Endodermal cell (in vitro differentiated cells): Measurements from ENCODE around the gene TMTC3. TPM values are rescaled to one million over a fixed set of nuclear protein-coding genes. Genes with fewer than 3 reads are reported as not detected.

Experiments
- DNase-seq: peaks from one replicate; pipeline ENCODE4 v3.0.0-alpha.2; 2017
- H3K27ac ChIP-seq: 2 replicates; pipeline ENCODE4 v1.5.1; 2013; ENCODE audit warnings: mild to moderate bottlenecking, low read depth, low read length, moderate library complexity
- H3K27me3 ChIP-seq: 2 replicates; pipeline ENCODE4 v1.6.1; 2013; ENCODE audit warnings: mild to moderate bottlenecking, low read length, moderate library complexity; ENCODE audit not compliant: insufficient read depth, control insufficient read depth, poor library complexity, severe bottlenecking
- H3K36me3 ChIP-seq: 2 replicates; pipeline ENCODE4 v1.7.0; 2013; ENCODE audit warnings: mild to moderate bottlenecking, low read length, moderate library complexity; ENCODE audit not compliant: control insufficient read depth, insufficient read depth
- H3K4me1 ChIP-seq: one replicate; pipeline ENCODE4 v1.7.0; 2013; ENCODE audit warnings: low read length; ENCODE audit not compliant: control insufficient read depth, insufficient read depth
- H3K4me3 ChIP-seq: 2 replicates; pipeline ENCODE4 v1.5.1; 2013; ENCODE audit warnings: mild to moderate bottlenecking, low read length, moderate library complexity
- H3K9ac ChIP-seq: 2 replicates; pipeline ENCODE4 v1.6.1; 2013; ENCODE audit warnings: mild to moderate bottlenecking, low read length, moderate library complexity; ENCODE audit not compliant: poor library complexity, severe bottlenecking; ENCODE audit errors: extremely low read depth
- H3K9me3 ChIP-seq: 2 replicates; pipeline ENCODE4 v1.6.1; 2013; ENCODE audit warnings: mild to moderate bottlenecking, low read length, moderate library complexity; ENCODE audit not compliant: control insufficient read depth
- H3K27ac Mint-ChIP-seq: 2 replicates; pipeline ENCODE4 v1.8.0; 2020; ENCODE audit warnings: mixed read lengths
- H3K27me3 Mint-ChIP-seq: 2 replicates; pipeline ENCODE4 v1.8.0; 2021; ENCODE audit warnings: mild to moderate bottlenecking, mixed read lengths; ENCODE audit not compliant: insufficient read depth
- H3K36me3 Mint-ChIP-seq: 2 replicates; pipeline ENCODE4 v1.8.0; 2020; ENCODE audit warnings: low read depth, mixed read lengths
- H3K4me1 Mint-ChIP-seq: 2 replicates; pipeline ENCODE4 v1.8.0; 2020; ENCODE audit warnings: mixed read lengths
- H3K4me3 Mint-ChIP-seq: 2 replicates; pipeline ENCODE4 v1.8.0; 2020; ENCODE audit warnings: mild to moderate bottlenecking, moderate library complexity, mixed read lengths
- H3K9me3 Mint-ChIP-seq: 2 replicates; pipeline ENCODE4 v1.8.0; 2020; ENCODE audit warnings: mild to moderate bottlenecking, mixed read lengths
- WGBS, 2 experiments: methylation state at CpG; one replicate each; pipeline versions ENCODE4 v1.1.5 to v1.1.7; 2013; ENCODE audit warnings: missing lambda C conversion rate in 2 of 2, mixed read lengths in 1 of 2; ENCODE audit not compliant: insufficient coverage in 1 of 2, insufficient read length in 1 of 2; 5-methylcytosine and 5-hydroxymethylcytosine counted together
- total RNA-seq, 2 donors: library from RNA; stranded (reverse); fragmentation: NEBNext Ultra II Directional in 1 of 2; extraction: Animal tissue kit (Norgen Biotek cat#: 25700) in 1 of 2; gene quantifications; 2 replicates in 1 of 2; 3 replicates in 1 of 2; pipeline ENCODE4 v1.2.1, GENCODE V29; 2021
- TF ChIP-seq, protein P1 (sequence below): fragments of 200-600 bp; sonication (generic); conservative IDR thresholded peaks from 2 replicates; pipeline ENCODE4 v1.5.0; 2021; ENCODE audit warnings: antibody characterized with exemption, mild to moderate bottlenecking

TMTC3 gene
- total RNA-seq, 2 donors from 2014 or later, result 49.8 to 52.9 TPM

DNA sequence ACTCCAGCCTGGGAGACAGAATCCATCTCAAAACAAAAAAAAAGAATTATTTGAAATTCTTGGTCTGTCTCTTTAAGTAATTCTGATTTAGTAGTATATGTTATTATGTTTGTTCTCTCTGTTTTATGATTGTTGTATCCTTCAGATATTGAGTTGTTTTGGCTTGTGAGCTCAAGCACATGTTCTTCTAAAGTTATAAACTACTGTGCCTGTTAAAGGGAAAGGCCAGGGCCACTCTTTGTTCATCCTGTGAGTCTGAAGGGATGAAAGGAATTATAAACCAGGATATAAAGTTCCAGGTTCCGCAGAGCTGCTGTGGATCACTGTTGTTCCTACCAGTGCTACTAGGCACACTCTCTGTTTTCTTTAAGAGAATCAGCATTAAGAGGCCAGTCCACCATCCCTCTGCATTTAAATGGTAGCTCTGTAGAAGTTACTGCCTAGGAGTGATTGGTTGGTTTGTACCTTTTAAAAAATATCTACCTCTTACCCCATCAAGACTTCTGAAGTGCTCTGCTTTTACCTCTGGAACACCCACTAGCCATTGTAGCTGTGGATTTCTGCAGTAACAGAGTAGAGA lies 14.1 kb downstream of the TMTC3 start:
- DNase-seq, result no peak
- Histone ChIP-seq H3K9me3 (no peaks in the 10 kb centered on the region), H3K27ac (no peak overlapping the region), H3K27me3 (no peaks in the 10 kb centered on the region), H3K36me3 (peaks cover 25% of the 10 kb centered on the region), H3K4me1 (no peaks in the 10 kb centered on the region), H3K9ac (no peak overlapping the region), H3K4me3 (no peak overlapping the region)
- TF ChIP-seq, protein P1, sequence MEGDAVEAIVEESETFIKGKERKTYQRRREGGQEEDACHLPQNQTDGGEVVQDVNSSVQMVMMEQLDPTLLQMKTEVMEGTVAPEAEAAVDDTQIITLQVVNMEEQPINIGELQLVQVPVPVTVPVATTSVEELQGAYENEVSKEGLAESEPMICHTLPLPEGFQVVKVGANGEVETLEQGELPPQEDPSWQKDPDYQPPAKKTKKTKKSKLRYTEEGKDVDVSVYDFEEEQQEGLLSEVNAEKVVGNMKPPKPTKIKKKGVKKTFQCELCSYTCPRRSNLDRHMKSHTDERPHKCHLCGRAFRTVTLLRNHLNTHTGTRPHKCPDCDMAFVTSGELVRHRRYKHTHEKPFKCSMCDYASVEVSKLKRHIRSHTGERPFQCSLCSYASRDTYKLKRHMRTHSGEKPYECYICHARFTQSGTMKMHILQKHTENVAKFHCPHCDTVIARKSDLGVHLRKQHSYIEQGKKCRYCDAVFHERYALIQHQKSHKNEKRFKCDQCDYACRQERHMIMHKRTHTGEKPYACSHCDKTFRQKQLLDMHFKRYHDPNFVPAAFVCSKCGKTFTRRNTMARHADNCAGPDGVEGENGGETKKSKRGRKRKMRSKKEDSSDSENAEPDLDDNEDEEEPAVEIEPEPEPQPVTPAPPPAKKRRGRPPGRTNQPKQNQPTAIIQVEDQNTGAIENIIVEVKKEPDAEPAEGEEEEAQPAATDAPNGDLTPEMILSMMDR, result no peak
- Mint-ChIP-seq H3K36me3 (peaks cover 14% of the 10 kb centered on the region), H3K4me3 (no peak overlapping the region), H3K4me1 (peaks cover 7% of the 10 kb centered on the region), H3K27me3 (no peaks in the 10 kb centered on the region), H3K27ac (no peak overlapping the region), H3K9me3 (no peaks in the 10 kb centered on the region)
- 90 to 100% methylated on average over 1 of the region's 1 CpG for WGBS, 2 experiments

DNA sequence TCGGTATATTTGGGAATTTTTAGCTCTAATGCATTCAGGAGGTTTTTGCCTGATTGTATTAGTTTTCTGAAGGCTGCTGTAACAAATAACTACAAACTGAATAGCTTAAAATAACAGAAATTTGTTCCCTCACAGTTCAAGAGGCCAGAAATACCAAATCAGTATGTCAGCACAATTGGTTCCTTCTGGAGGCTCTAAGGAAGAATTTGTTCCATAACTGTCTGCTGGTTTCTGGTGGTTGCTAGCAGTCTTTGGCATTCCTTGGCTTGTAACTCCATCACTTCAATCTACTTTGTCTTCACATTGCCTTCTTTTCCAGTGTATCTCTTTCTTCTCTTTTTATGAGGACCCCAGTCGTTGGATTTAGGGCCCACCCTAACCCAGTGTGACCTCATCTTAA lies 21.3 kb downstream of the TMTC3 start:
- no peaks in the 10 kb centered on the region for H3K4me1 ChIP-seq
- H3K4me3 Mint-ChIP-seq, result no peak overlapping the region
- H3K27me3 ChIP-seq, result no peaks in the 10 kb centered on the region
- H3K27ac Mint-ChIP-seq, result no peak overlapping the region
- no peaks in the 10 kb centered on the region for H3K9me3 ChIP-seq
- H3K27me3 Mint-ChIP-seq, result no peaks in the 10 kb centered on the region
- peaks cover 52% of the 10 kb centered on the region for H3K36me3 Mint-ChIP-seq
- H3K4me3 ChIP-seq, result no peak overlapping the region
- H3K27ac ChIP-seq, result no peak overlapping the region
- H3K9me3 Mint-ChIP-seq, result no peaks in the 10 kb centered on the region
- WGBS, 2 experiments, result 92% methylated on average over 2 of the region's 2 CpGs; no CpG with 5 or more reads in 1 of the 2 experiments
- H3K4me1 Mint-ChIP-seq, result peaks cover 8% of the 10 kb centered on the region
- no peak overlapping the region for H3K9ac ChIP-seq
- TF ChIP-seq, protein P1, result no peak
- peaks cover 66% of the 10 kb centered on the region for H3K36me3 ChIP-seq
- DNase-seq, result no peak

DNA sequence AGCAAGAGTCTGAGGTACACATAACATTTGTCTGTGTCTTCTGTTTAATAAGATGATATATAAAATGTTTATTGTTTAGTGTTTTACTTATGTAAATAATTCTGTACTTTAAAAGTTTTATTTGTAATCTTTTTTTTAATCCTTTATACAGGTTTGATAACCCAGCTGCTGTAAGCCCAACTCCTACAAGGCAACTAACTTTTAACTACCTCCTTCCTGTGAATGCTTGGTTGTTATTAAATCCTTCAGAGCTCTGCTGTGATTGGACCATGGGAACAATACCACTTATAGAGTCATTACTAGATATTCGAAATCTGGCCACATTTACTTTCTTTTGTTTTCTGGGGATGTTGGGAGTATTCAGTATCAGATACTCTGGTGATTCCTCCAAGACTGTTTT lies 24.1 kb downstream of the TMTC3 start:
- H3K27me3 Mint-ChIP-seq, result no peaks in the 10 kb centered on the region
- TF ChIP-seq, protein P1, result no peak
- no CpG with 5 or more reads among the region's 1 CpG for WGBS, 2 experiments
- peaks cover 5% of the 10 kb centered on the region for H3K4me1 Mint-ChIP-seq
- H3K4me3 Mint-ChIP-seq, result no peak overlapping the region
- Histone ChIP-seq H3K4me1 (no peaks in the 10 kb centered on the region), H3K27ac (no peak overlapping the region), H3K4me3 (no peak overlapping the region), H3K27me3 (no peaks in the 10 kb centered on the region), H3K36me3 (peaks cover 73% of the 10 kb centered on the region), H3K9me3 (no peaks in the 10 kb centered on the region), H3K9ac (no peak overlapping the region)
- no peak for DNase-seq
- no peaks in the 10 kb centered on the region for H3K9me3 Mint-ChIP-seq
- no peak overlapping the region for H3K27ac Mint-ChIP-seq
- H3K36me3 Mint-ChIP-seq, result peaks cover 66% of the 10 kb centered on the region
